NK-92 treated with Interleukin-12 subunit alpha and Interleukin-12 subunit beta, amount 100 ng/mL, for 24 hours (cell line): ENCODE measurements around the gene MYLIP.

Source experiments
- DNase-seq: peaks from one replicate; lab custom pipeline; 2025; lab: John Stamatoyannopoulos, UW

The MYLIP gene

GRCh38 chr6:16108419-16108818 is 20.5 kb upstream of the MYLIP start:
- DNase-seq: no peak

GRCh38 chr6:16108921-16109658 is 19.8 kb upstream of the MYLIP start:
- DNase-seq: no peak

GRCh38 chr6:16109659-16110305 is 19.1 kb upstream of the MYLIP start:
- no peak for DNase-seq

- no peak for DNase-seq
These were observed 10.1 kb upstream of the MYLIP start for GRCh38 chr6:16118825-16119224.

- DNase-seq: no peak
These were observed 7.5 kb upstream of the MYLIP start for GRCh38 chr6:16121339-16121738.

GRCh38 chr6:16122197-16122596 is 6.7 kb upstream of the MYLIP start:
- no peak for DNase-seq

- DNase-seq: no peak
These were observed 4.4 kb upstream of the MYLIP start for GRCh38 chr6:16124198-16125180.

DNA sequence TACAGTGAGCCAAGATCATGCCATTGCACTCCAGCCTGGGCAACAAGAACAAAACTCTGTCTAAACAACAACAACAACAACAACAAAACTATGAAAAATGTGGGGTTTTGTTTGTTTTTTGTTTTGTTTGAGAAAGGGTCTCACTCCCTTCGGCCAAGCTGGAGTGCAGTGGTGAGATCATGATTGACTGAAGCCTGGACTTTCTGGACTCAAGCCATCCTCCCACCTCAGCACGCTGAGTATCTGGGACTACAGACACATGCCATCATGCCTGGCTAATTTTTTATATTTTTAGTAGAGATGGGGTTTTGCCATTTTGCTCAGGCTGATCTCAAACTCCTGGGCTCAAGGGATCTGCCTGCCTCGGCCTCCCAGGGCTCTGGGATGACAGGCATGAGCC is 2.8 kb upstream of the MYLIP start:
- no peak for DNase-seq

- DNase-seq: no peak
These were observed 2.0 kb upstream of the MYLIP start for GRCh38 chr6:16126861-16127260.

- DNase-seq: no peak
These were observed 1.4 kb upstream of the MYLIP start for GRCh38 chr6:16127471-16127870.

- peak; percentile 47 for DNase-seq
These were observed 926 bp downstream of the MYLIP start for GRCh38 chr6:16129623-16130401.

GRCh38 chr6:16130437-16130891 is 1.6 kb downstream of the MYLIP start:
- no peak for DNase-seq

- DNase-seq: peak; percentile 17
These were observed 2.1 kb downstream of the MYLIP start for GRCh38 chr6:16130932-16131387.

- peak; percentile 16 for DNase-seq
These were observed 4.0 kb downstream of the MYLIP start for GRCh38 chr6:16132909-16133308.

- no peak for DNase-seq
These were observed 5.5 kb downstream of the MYLIP start for GRCh38 chr6:16134430-16134829.

DNA sequence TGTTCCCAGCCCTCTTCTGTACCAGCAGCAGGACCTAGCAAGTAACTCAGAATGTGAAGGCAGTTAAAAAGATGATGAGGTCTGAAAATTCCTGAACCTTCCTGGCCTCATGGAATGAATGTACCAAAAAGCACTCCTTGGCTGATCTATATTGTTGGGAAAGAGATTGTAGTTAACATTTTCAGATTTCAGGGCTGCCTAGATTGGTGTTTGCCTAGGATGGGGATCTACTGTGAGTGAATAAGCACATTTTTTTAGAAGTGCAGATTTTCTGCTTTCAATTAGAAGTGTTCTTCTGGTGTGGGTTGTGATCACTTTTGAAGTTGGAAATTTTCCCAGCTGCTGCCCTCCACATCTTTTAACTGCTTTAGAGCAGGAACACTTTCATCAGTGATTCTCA is 6.2 kb downstream of the MYLIP start:
- DNase-seq: no peak

- no peak for DNase-seq
These were observed 7.2 kb downstream of the MYLIP start for GRCh38 chr6:16136091-16136490.

- DNase-seq: peak; percentile 44
These were observed 8.0 kb downstream of the MYLIP start for GRCh38 chr6:16136621-16137450.

GRCh38 chr6:16137451-16137801 is 8.5 kb downstream of the MYLIP start:
- no peak for DNase-seq

- no peak for DNase-seq
These were observed 10.7 kb downstream of the MYLIP start for GRCh38 chr6:16139556-16139955.

DNA sequence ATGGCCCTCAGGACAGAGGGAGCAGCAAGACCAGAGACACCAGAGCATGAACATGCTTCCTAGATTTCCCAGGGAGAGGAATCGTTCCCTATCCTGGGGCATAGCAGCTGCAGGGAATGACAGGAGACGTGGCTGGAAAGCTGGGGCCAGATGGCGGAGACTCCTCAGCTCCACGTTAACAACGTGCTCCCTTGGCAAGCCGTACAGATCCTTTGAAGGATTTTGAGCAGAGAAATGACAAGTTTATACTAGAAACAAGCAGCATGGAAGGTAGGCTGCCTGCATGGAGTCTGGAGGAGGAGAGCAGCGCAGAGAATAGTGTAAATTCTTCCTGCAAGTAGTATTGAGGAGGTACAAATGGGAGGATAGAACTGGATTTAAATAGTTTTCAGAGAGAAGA is 11.7 kb downstream of the MYLIP start:
- DNase-seq: no peak
